Sigmoid colon (tissue), 4 donors: Measurements from ENCODE around the gene REX1BD.

Experiments used
- CTCF ChIP-seq, 4 experiments: fragments of 450-650 bp in 3 of 4; fragments of 200-600 bp in 1 of 4; IDR thresholded peaks; one replicate each; pipeline ENCODE4 v1.5.1; 2016 to 2019; ENCODE audit warnings: antibody characterized with exemption in 4 of 4, mild to moderate bottlenecking in 3 of 4, moderate library complexity in 2 of 4
- EP300 ChIP-seq, 4 donors: sonication (generic); formaldehyde crosslinking; IDR thresholded peaks; one replicate each; pipeline ENCODE4 v1.6.1; 2017; ENCODE audit warnings: antibody characterized with exemption in 4 of 4
- POLR2A ChIP-seq, 2 donors: fragments of 450-650 bp; IDR thresholded peaks; one replicate each; pipeline ENCODE4 v1.6.1; 2016; ENCODE audit warnings: antibody characterized with exemption in 2 of 2, mild to moderate bottlenecking in 2 of 2, moderate library complexity in 2 of 2
- POLR2AphosphoS5 ChIP-seq, 4 donors: sonication (generic); formaldehyde crosslinking; IDR thresholded peaks; one replicate each; pipeline ENCODE4 v1.6.1; 2017; ENCODE audit warnings: antibody characterized with exemption in 4 of 4

DNA sequence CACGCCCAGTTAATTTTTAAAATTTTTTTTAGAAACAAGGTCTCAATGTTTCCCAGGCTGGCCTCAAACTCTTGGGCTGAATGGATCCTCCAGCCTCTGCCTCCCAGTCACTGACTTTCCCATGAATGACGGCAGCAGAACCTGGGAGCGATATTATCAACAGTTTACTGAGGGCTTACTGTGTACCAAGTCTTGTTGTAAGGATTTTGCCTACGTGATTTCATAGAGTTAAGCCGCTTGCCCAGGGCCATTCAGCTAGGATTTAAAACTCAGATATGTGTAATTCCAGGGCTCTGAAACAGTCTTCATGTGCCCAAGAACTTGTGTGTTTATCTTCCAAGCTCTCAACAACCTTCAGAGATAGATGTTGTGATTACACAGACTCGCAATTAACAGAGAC, 37.0 kb upstream of the REX1BD start:
- TF ChIP-seq CTCF (IDR thresholded peaks at IDR 0.05) (no peak), EP300 (IDR thresholded peaks at IDR 0.05) (no peak), POLR2A (IDR thresholded peaks at IDR 0.05) (no peak), POLR2AphosphoS5 (IDR thresholded peaks at IDR 0.05) (no peak)
